Measurements from ENCODE around the gene RBM7. TPM values are rescaled to one million over a fixed set of nuclear protein-coding genes. Genes with fewer than 3 reads are reported as not detected.

The RBM7 gene
- total and polyA plus RNA-seq, 2 of the 8 experiments (the other 6 are each of a cell fraction or from before 2014, with no cell fraction given): 18.0 to 45.7 TPM

GRCh38 chr11:114401311-114401710 is 845 bp downstream of the RBM7 start:
- Histone ChIP-seq H2BK12ac (ENCODE audit: low read depth, low read length) (no peak overlapping the region), H2BK20ac (ENCODE audit: low read length) (no peak overlapping the region), H3K4me2 (ENCODE audit: insufficient read depth in 1 of 2, low read depth in 2 of 2, low read length in 2 of 2) (peak overlapping the region; percentile 89 to 95), H3K4me3 (ENCODE audit: extremely low read depth in 1 of 4, insufficient read depth in 2 of 4, low read depth in 3 of 4, low read length in 4 of 4) (peak overlapping the region; percentile 83 to 94 (median 90)), H3K79me2 (ENCODE audit: control insufficient read depth in 1 of 2, insufficient read depth in 2 of 2, low read length in 2 of 2) (peaks cover 0 to 66% of the 10 kb centered on the region in 2 experiments; a peak in 3 of 4 replicates), H2AK5ac (ENCODE audit: low read depth, low read length) (no peak overlapping the region), H4K20me1 (replicated peaks in 1 of 2; ENCODE audit: control insufficient read depth in 1 of 2, insufficient read depth in 2 of 2, low read length in 2 of 2) (peaks cover 0 to 2% of the 10 kb centered on the region in 2 experiments), H3K36me3 (ENCODE audit: control insufficient read depth in 2 of 4, insufficient read depth in 4 of 4, low read length in 3 of 4) (peaks cover 4 to 30% (median 12%) of the 10 kb centered on the region in 4 experiments; a peak in 7 of 8 replicates), H3K23me2 (ENCODE audit: low read depth, low read length) (peaks cover 8% of the 10 kb centered on the region; the same call in 1 of the 2 replicates), H3K23ac (ENCODE audit: insufficient read length) (no peak overlapping the region), H3K27me3 (replicated peaks in 1 of 4; ENCODE audit: control insufficient read depth in 3 of 4, extremely low read depth in 1 of 4, insufficient read depth in 3 of 4, low read length in 3 of 4) (no peaks in the 10 kb centered on the region), H2BK5ac (ENCODE audit: low read depth, low read length) (no peak overlapping the region), H3K18ac (ENCODE audit: extremely low read depth, low read length) (no peak overlapping the region), H3K9me3 (ENCODE audit: insufficient read depth in 2 of 2, low read depth in 1 of 2, low read length in 1 of 2) (no peaks in the 10 kb centered on the region), H4K8ac (ENCODE audit: extremely low read depth, insufficient read depth, low read length) (no peak overlapping the region), H3K79me1 (ENCODE audit: low read depth, low read length) (no peaks in the 10 kb centered on the region), H3K56ac (replicated peaks; ENCODE audit: insufficient read length, low read depth, low read length) (no peak overlapping the region), H4K91ac (replicated peaks; ENCODE audit: insufficient read length, low read length) (no peak overlapping the region), H2BK120ac (replicated peaks; ENCODE audit: low read depth, low read length) (no peak overlapping the region), H3K14ac (ENCODE audit: insufficient read length) (no peak overlapping the region), H4K5ac (ENCODE audit: insufficient read length, low read depth, low read length) (peak overlapping the region; percentile 69), H2BK15ac (ENCODE audit: low read length) (no peak overlapping the region), H2AFZ (ENCODE audit: low read length) (no peak overlapping the region), H3K4me1 (replicated peaks in 1 of 4; ENCODE audit: control insufficient read depth in 3 of 4, insufficient read depth in 4 of 4, low read length in 3 of 4) (no peaks in the 10 kb centered on the region; a peak in 1 of 7 replicates), H3K9ac (replicated peaks in 1 of 4; ENCODE audit: extremely low read depth in 1 of 4, low read depth in 3 of 4, low read length in 3 of 4) (peak overlapping the region; percentile 64 to 98 (median 90); a peak in 6 of 7 replicates), H3K4ac (replicated peaks; ENCODE audit: insufficient read length, low read depth, low read length) (no peak overlapping the region), H3K27ac (ENCODE audit: low read depth, low read length) (no peak overlapping the region)
- WGBS, 2 experiments (ENCODE audit: extremely low coverage in 1 of 2, insufficient coverage in 1 of 2, insufficient read length in 1 of 2, insufficient replicate concordance in 2 of 2, low coverage in 1 of 2, low lambda C conversion rate in 2 of 2, missing lambda C conversion rate in 1 of 2): 7% methylated on average over 4 of the region's 4 CpGs; no CpG with 5 or more reads in 1 of the 2 experiments
- DNase-seq (ENCODE audit: low read depth in 1 of 2, low spot score in 2 of 2): no peak
- ChIA-PET POLR2A (ENCODE audit: partially characterized antibody) (interaction anchor here (1.1 to 1.3 kb wide), 2 partner anchors 9 to 38 kb away, joined by 5 to 6 read pairs; partner anchors contain the start of gene REXO2), CTCF (ENCODE audit: partially characterized antibody) (no interaction called here)
- no peak for TF ChIP-seq SRF (IDR thresholded peaks at IDR 0.05; ENCODE audit: low read depth, low read length)
- TF ChIP-seq KDM1A (IDR thresholded peaks at IDR 0.05; ENCODE audit: borderline replicate concordance, low read length): no peak
- no peak for FAIRE-seq
